ENCODE results near the gene CTTN. TPM values are rescaled to one million over a fixed set of nuclear protein-coding genes. Genes with fewer than 3 reads are reported as not detected.

CTTN gene
- total and polyA plus RNA-seq, 8 donors: 69.8 to 390 (median 289) TPM

- H3K9me3 ChIP-seq: no peaks in the 10 kb centered on the region
- no peaks in the 10 kb centered on the region for H3K4me1 ChIP-seq
- TF ChIP-seq POLR2A (IDR thresholded peaks at IDR 0.05): no peak
- TF ChIP-seq POLR2AphosphoS5 (IDR thresholded peaks at IDR 0.05): no peak
- TF ChIP-seq EP300 (IDR thresholded peaks at IDR 0.05): no peak
- no peak for TF ChIP-seq CTCF (IDR thresholded peaks at IDR 0.05)
- peaks cover 25 to 95% (median 84%) of the 10 kb centered on the region in 4 donors for H3K36me3 ChIP-seq
- intact Hi-C loops (cut with DNase I; ENCODE audit: low total_unique reads): no loop called here
- H3K27ac ChIP-seq: no peak overlapping the region
- WGBS, 5 donors: 75 to 99% (median 91%) methylated on average over 2 of the region's 2 CpGs
- no peaks in the 10 kb centered on the region for H3K27me3 ChIP-seq
- H3K4me3 ChIP-seq: no peak overlapping the region
- peak in 1 of 2 donors; percentile 52 for DNase-seq
Observed at GRCh38 chr11:70364178-70364577, 34.2 kb upstream of the CTTN start.

GRCh38 chr11:70364745-70365543, 33.4 kb upstream of the CTTN start:
- WGBS, 5 donors: 76 to 90% (median 83%) methylated on average over 25 of the region's 25 CpGs
- Histone ChIP-seq H3K36me3 (peaks cover 21 to 87% (median 76%) of the 10 kb centered on the region in 4 donors), H3K27ac (no peak overlapping the region), H3K9me3 (no peaks in the 10 kb centered on the region), H3K4me1 (no peaks in the 10 kb centered on the region), H3K4me3 (no peak overlapping the region), H3K27me3 (no peaks in the 10 kb centered on the region)
- intact Hi-C loops (cut with DNase I; ENCODE audit: low total_unique reads): no loop called here
- TF ChIP-seq POLR2A (IDR thresholded peaks at IDR 0.05): no peak
- no peak for TF ChIP-seq EP300 (IDR thresholded peaks at IDR 0.05)
- no peak for TF ChIP-seq POLR2AphosphoS5 (IDR thresholded peaks at IDR 0.05)
- no peak for TF ChIP-seq CTCF (IDR thresholded peaks at IDR 0.05)
- DNase-seq: peak in 1 of 2 donors; percentile 25

- no peaks in the 10 kb centered on the region for H3K4me1 ChIP-seq
- H3K27me3 ChIP-seq: no peaks in the 10 kb centered on the region
- no peak overlapping the region for H3K4me3 ChIP-seq
- peaks cover 20 to 81% (median 71%) of the 10 kb centered on the region in 4 donors for H3K36me3 ChIP-seq
- no peak for TF ChIP-seq CTCF (IDR thresholded peaks at IDR 0.05)
- TF ChIP-seq POLR2A (IDR thresholded peaks at IDR 0.05): no peak
- no peak for TF ChIP-seq EP300 (IDR thresholded peaks at IDR 0.05)
- TF ChIP-seq POLR2AphosphoS5 (IDR thresholded peaks at IDR 0.05): no peak
- H3K9me3 ChIP-seq: no peaks in the 10 kb centered on the region
- DNase-seq: no peak
- intact Hi-C loops (cut with DNase I; ENCODE audit: low total_unique reads): no loop called here
- WGBS, 5 donors: 84 to 95% (median 90%) methylated on average over 3 of the region's 3 CpGs
- no peak overlapping the region for H3K27ac ChIP-seq
Observed at GRCh38 chr11:70365544-70365927, 32.8 kb upstream of the CTTN start.

GRCh38 chr11:70367071-70367470, 31.3 kb upstream of the CTTN start:
- TF ChIP-seq EP300 (IDR thresholded peaks at IDR 0.05): no peak

GRCh38 chr11:70368961-70369360, 29.4 kb upstream of the CTTN start:
- intact Hi-C loops (cut with DNase I; ENCODE audit: low total_unique reads): no loop called here
- 96 to 100% (median 97%) methylated on average over 2 of the region's 2 CpGs for WGBS, 5 donors
- no peaks in the 10 kb centered on the region for H3K4me1 ChIP-seq
- H3K27ac ChIP-seq: no peak overlapping the region
- DNase-seq: no peak
- peaks cover 18 to 67% (median 59%) of the 10 kb centered on the region in 4 donors for H3K36me3 ChIP-seq
- TF ChIP-seq POLR2A (IDR thresholded peaks at IDR 0.05): no peak
- TF ChIP-seq POLR2AphosphoS5 (IDR thresholded peaks at IDR 0.05): no peak
- no peak for TF ChIP-seq EP300 (IDR thresholded peaks at IDR 0.05)
- TF ChIP-seq CTCF (IDR thresholded peaks at IDR 0.05): no peak
- H3K4me3 ChIP-seq: no peak overlapping the region
- no peaks in the 10 kb centered on the region for H3K9me3 ChIP-seq
- H3K27me3 ChIP-seq: no peaks in the 10 kb centered on the region

More at GRCh38 chr11:70367071-70367470, 31.3 kb upstream of the CTTN start:
- intact Hi-C loops (cut with DNase I; ENCODE audit: low total_unique reads): no loop called here
- no peaks in the 10 kb centered on the region for H3K9me3 ChIP-seq
- WGBS, 5 donors: 76 to 82% (median 79%) methylated on average over 8 of the region's 8 CpGs
- H3K27ac ChIP-seq: no peak overlapping the region
- H3K27me3 ChIP-seq: no peaks in the 10 kb centered on the region
- peaks cover 21 to 67% (median 59%) of the 10 kb centered on the region in 4 donors for H3K36me3 ChIP-seq
- H3K4me3 ChIP-seq: no peak overlapping the region
- no peak for DNase-seq
- H3K4me1 ChIP-seq: no peaks in the 10 kb centered on the region
